ENCODE measurements around the gene CYP4F2.

DNA sequence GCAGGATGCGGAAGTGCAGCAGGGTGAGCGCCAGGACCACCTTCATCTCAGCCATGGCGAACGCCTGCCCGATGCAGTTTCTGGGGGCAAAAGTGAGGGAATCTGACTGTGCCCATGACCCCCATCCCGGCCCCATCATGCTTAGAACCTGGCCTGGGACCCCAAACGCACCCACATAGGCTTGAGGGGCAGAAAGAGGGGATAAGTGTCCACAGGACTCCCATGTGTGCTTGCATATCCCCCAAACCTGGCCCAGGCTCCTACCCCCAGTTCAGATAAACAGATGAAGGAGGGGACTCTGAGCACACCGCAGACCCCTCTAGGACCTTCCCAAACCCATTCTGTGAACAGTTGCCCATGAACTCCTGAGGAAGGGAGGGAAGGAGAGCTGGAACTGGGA is 16.0 kb upstream of the CYP4F2 start:
- TF ChIP-seq, protein P1, sequence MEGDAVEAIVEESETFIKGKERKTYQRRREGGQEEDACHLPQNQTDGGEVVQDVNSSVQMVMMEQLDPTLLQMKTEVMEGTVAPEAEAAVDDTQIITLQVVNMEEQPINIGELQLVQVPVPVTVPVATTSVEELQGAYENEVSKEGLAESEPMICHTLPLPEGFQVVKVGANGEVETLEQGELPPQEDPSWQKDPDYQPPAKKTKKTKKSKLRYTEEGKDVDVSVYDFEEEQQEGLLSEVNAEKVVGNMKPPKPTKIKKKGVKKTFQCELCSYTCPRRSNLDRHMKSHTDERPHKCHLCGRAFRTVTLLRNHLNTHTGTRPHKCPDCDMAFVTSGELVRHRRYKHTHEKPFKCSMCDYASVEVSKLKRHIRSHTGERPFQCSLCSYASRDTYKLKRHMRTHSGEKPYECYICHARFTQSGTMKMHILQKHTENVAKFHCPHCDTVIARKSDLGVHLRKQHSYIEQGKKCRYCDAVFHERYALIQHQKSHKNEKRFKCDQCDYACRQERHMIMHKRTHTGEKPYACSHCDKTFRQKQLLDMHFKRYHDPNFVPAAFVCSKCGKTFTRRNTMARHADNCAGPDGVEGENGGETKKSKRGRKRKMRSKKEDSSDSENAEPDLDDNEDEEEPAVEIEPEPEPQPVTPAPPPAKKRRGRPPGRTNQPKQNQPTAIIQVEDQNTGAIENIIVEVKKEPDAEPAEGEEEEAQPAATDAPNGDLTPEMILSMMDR (conservative IDR thresholded peaks at IDR 0.05 in 1 of 2, IDR thresholded peaks at IDR 0.05 in 1 of 2; ENCODE audit: low read depth in 1 of 2, low read length in 2 of 2) = no peak
- no peak for TF ChIP-seq EZH2 (IDR thresholded peaks at IDR 0.05; ENCODE audit: low read length, missing control alignments)
